Activated CD4-positive, alpha-beta T cell treated with anti-CD3 and anti-CD28 coated beads, Interleukin-10, Interleukin-2, amounts not matched to agents 100 ng/mL and 50 ng/mL, durations not matched to agents 16 hours and 8 hours (primary cell): ENCODE measurements around the gene HACD2.

Source experiments
- DNase-seq: peaks from one replicate; pipeline ENCODE4 v3.0.0-alpha.2; 2020

HACD2 gene

DNA sequence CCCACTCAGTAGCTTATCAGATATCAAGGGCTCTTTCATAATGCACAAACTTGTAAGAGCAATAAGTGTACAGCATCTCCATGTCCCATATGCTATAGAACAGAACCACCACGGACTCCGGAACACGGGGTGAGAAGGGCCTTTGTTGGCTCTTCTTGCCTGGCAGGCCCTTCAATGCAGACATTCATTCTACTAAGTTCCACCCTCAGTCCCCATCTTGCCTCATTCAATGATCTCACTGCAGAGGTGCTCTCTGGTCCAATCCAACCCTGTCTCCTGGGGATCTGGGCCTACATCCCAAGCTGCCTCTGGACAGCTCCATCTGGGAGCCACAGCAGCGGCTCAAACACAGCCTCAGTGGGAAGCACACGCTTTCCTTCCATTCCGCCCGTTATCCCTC lies 16.8 kb downstream of the HACD2 start:
- no peak for DNase-seq

DNA sequence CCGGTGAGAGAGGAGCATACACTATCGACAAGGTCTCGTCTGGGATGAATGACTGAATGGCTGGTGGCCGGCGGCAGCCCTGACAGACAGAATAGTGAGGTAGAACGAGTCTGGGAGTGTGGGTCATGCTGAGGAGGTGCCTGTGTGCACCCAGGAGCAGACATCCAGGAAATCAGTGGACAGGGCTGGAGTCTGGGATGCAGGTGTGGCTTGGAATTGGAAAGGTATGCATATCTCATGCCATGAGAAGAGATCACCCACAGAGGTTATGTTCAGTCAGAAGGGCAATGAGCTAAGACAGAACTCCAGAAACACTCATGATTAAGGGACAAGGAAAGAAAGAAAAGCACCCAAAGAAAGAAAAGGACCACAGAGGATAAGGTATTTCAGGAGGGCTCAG lies 20.8 kb downstream of the HACD2 start:
- no peak for DNase-seq

DNA sequence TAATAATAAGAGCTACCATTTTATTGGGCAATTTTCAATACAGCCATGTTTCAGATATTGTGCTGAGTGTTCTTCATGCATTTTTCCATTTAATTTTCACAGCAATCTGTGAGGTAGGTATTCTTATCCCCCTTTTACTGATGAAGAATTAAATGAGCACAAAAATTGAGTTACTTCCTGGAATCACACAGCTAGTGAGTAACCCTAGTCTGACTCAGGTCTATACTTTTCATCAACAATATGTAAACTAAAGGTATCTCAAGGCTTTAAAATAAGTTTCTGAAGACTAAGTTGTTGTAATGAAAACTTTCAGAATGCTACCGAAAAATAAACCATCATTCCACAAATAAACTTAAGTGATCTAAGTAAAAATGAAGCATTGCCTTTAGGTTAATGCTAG lies 22.3 kb downstream of the HACD2 start:
- no peak for DNase-seq

- DNase-seq: no peak
Observed at GRCh38 chr3:123561188-123561587, 23.7 kb downstream of the HACD2 start.

GRCh38 chr3:123559040-123559861 lies 25.6 kb downstream of the HACD2 start:
- peak; percentile 53 for DNase-seq

DNA sequence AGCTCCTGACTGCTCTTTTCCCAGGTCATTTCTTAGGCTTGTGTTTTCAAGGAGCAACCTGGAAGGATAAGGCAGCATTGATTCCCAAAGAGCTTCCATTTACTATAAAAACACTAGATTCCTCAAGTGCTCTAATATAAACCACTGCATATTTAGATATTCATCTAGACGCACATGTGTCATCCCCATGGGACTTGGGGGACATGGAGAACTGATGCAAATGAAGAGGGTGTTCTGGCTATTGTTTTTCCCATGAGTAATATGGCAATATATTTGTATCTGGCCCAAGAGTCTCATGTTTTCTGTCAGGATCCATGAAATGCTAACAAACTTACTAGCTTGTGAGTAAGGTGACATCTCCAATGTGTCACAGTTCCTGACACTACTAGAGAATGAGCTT lies 31.3 kb downstream of the HACD2 start:
- DNase-seq: no peak

DNA sequence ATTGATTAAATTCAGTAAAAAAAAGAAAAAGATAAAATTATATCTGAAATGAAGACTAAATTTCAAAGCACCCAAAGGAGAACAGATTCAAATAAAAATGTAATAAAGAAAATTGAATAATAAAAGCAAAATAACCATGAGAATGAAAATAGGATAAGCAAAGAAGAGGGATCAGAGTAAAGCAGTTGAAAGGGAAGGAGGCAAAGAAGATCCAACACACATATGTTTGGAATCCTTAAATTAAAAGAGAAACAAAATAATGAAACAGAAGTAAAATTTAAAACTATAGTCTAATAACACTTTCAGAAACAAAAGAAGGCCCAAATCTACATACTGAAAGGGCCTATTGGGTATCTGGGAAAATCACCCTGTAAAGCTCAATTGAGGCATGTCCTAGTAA lies 32.1 kb downstream of the HACD2 start:
- DNase-seq: no peak

DNA sequence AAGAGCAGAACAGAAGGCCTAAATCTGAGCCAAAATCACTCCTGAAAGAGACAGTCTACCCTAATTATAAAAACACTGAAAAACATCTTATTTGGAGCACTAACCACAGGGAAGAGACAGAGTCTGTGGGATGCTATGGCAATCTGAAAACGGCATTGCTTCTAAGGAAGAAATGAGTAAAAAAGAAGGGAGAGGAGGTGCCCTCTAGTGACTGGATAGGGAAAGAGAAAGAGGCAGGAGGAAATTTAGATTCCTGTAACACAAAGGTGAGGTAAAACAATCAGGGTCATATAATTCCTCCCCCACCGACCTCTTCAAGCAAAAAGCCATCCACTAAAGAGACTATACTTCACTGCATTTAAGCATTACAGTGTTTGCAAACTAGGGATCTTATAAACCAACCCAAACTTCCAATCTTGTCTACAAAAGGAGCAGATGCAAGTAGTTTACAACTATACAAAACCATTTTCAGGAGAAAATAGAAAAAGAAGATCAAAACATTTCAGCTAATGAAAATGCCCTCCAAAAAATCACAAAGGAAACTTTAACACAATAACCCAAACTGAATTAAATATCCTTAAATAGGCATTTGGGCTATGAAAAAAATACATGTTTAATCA lies 32.6 kb downstream of the HACD2 start:
- peak; percentile 28 for DNase-seq

- DNase-seq: no peak
Observed at GRCh38 chr3:123547881-123548519, 36.9 kb downstream of the HACD2 start.

GRCh38 chr3:123546133-123546755 lies 38.6 kb downstream of the HACD2 start:
- DNase-seq: no peak

DNA sequence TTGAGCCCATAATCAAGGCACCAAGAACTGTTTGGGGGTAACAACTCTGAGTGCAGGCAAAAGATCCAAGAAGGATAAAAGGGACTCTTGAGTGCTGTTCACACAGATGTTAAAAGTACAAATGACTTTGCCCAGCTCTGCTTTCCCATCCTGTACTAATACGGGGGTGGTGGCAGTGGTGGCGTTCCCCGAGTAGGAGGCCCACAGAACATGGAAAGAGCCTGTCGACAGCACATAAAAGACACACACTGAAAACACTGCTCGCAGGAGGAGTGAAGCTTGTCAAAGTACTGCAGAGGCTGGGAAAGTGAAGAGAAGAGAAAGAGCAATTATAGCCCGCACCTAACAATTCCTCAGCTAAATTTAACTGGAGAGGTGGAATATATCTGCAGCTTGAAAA lies 40.9 kb downstream of the HACD2 start:
- no peak for DNase-seq

DNA sequence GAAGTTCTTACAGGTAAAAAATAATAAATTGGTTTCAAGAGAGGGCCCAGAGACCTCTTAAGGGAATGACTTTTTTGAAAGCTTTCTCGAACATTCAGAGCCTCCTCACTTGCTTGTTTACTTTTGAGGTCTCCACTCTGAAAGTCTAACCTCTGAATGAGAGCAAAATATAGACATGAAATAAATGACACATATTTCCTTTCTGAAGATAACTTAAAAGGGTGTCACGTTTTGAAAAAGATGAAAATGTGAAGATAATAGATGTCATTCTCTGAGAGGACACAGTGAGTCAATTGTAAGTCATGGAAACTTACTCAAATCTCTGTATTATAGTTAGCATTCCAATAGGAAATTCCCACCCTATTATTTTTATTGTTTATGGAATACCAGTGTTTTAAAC lies 44.6 kb downstream of the HACD2 start:
- DNase-seq: no peak

- peak; percentile 48 for DNase-seq
Observed at GRCh38 chr3:123536153-123536895, 48.5 kb downstream of the HACD2 start.

GRCh38 chr3:123535580-123535979 lies 49.3 kb downstream of the HACD2 start:
- DNase-seq: no peak

- DNase-seq: no peak
Observed at GRCh38 chr3:123534264-123534663, 50.6 kb downstream of the HACD2 start.

- no peak for DNase-seq
Observed at GRCh38 chr3:123533554-123534159, 51.2 kb downstream of the HACD2 start.

DNA sequence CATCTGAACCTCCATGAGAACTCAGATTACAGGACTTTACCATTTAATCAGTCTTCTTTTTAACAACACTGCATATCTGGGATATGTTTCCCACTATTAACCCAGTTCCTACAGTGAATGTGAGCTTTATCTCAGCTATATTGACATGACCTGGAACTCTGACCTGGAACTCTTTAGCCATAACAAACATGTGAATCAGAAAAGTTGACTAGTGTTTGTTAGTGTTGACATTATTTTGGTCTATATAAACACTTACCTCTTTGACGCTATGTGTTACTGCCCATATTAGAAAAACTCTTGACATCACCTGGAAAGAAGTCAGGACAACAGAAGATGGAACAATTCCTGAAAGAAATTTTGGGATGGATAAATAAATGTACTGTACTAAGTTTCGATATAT lies 56.7 kb downstream of the HACD2 start:
- DNase-seq: no peak

DNA sequence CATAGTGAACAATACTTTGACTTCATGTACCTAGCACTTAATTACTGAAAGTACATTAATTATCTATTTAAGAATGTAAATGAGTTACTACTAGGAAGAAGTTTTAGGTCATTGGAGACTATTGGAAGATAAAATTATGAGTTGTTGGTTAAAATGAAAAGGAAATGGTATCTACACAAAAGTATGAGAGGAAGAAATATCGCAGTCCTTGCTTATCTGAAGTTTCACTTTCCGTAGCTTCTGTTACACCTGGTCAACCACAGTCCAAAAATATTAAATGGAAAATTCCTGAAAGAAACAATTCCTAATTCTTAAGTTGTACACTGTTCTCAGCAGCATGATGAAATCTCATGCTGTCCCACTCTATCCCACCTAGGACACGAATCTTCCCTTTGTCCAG lies 57.8 kb downstream of the HACD2 start:
- DNase-seq: no peak

GRCh38 chr3:123526474-123526873 lies 58.4 kb downstream of the HACD2 start:
- no peak for DNase-seq

- DNase-seq: peak; percentile 36
Observed at GRCh38 chr3:123525433-123525832, 59.4 kb downstream of the HACD2 start.

DNA sequence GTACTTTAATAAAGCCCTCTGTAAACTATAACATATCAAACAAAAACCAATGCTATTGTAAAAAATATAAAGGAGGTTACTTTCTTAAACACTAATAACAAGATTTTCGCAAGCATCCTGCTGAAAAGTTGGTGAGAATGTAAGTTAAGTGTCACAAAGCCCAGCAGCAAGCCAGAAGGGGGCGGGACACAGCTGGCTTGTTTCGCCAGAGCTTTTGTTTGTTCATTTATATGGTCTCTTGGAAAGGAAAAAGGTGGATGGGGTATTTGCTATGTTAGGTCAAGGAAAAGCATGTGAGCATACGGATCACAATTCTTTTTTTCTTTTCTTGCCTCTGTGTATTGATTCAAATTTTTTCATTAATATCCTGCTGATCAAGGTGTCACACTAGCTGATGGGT lies 59.9 kb downstream of the HACD2 start:
- DNase-seq: no peak

DNA sequence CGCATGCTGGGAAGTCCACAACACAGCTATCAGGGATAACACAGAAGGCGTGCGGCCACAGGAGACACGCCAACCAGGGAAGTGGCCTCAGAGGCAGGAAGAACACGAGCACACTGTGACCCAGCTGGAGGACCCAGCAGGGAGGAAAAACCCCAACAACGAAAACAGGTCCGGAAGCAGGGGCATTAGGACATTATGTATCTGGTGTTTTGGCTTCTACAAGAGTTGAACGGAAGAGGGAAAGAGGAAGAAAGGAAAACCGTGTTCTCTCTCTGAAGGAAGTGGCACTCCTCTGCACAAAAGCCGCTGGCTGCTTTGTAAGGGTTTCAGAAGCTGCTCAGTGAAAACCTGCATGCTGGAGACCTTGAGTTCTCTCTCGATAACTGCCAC lies 61.8 kb downstream of the HACD2 start:
- DNase-seq: no peak
